Measurements from ENCODE around the gene GLT8D2.

DNA sequence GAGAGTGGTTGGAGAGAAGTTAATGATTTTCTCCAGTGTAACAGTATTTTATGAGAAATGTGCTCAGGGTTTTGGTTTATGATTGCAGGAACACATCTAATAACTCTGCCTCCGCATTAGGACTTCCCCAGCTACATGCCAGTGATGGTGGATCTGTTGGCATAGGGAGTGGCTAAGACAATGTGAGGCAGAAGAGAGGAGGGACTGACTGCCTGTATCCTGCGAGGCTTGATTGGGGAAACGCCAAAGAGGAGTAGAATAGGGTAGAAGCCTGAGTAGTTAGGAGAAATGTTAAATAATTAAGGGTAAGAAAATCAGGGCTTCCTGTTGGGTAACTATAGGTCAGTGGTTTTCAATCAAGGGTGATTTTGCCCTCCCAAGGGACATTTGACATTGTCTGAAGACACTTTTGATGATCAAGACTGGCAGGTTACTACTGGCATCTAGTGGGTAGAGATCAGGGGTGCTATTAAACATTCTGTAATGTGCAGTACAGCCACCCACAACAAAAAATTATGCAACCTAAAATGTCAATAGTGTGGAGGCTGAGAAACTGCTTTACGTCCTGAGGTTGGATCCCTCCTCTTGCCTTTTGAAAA lies 71.5 kb downstream of the GLT8D2 start:
- TF ChIP-seq, protein P1, sequence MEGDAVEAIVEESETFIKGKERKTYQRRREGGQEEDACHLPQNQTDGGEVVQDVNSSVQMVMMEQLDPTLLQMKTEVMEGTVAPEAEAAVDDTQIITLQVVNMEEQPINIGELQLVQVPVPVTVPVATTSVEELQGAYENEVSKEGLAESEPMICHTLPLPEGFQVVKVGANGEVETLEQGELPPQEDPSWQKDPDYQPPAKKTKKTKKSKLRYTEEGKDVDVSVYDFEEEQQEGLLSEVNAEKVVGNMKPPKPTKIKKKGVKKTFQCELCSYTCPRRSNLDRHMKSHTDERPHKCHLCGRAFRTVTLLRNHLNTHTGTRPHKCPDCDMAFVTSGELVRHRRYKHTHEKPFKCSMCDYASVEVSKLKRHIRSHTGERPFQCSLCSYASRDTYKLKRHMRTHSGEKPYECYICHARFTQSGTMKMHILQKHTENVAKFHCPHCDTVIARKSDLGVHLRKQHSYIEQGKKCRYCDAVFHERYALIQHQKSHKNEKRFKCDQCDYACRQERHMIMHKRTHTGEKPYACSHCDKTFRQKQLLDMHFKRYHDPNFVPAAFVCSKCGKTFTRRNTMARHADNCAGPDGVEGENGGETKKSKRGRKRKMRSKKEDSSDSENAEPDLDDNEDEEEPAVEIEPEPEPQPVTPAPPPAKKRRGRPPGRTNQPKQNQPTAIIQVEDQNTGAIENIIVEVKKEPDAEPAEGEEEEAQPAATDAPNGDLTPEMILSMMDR (conservative IDR thresholded peaks at IDR 0.05; ENCODE audit: low read depth, low read length) = no peak
- no peak for TF ChIP-seq EZH2 (IDR thresholded peaks at IDR 0.05; ENCODE audit: borderline replicate concordance, low read depth, low read length, poor library complexity, severe bottlenecking)

All from A673 (cell line).